Measurements from ENCODE around the gene ZEB2.

GRCh38 chr2:144341538-144341937 lies 178.4 kb downstream of the ZEB2 start:
- TF ChIP-seq IRF2 (CRISPR knock-in tag; IDR thresholded peaks at IDR 0.05) (no peak), HNRNPH1 (optimal IDR thresholded peaks at IDR 0.05; ENCODE audit: low read depth, low read length) (no peak)

Measured in HepG2 (cell line).